Osteoblast (primary cell): ENCODE results near the gene PTCD2. TPM values are rescaled to one million over a fixed set of nuclear protein-coding genes. Genes with fewer than 3 reads are reported as not detected.

ENCODE experiments used
- DNase-seq: peaks from one replicate; pipeline ENCODE4 v3.0.0; 2011; ENCODE audit warnings: low spot score, mixed read lengths; ENCODE audit not compliant: insufficient read length; ENCODE audit errors: missing footprints
- H2AFZ ChIP-seq: 2 replicates; pipeline ENCODE4 v1.6.0; 2011; ENCODE audit warnings: mild to moderate bottlenecking, low read length
- H3K27ac ChIP-seq: 2 replicates; pipeline ENCODE4 v1.5.1; 2011; ENCODE audit warnings: mild to moderate bottlenecking, low read depth, low read length, moderate library complexity
- H3K27me3 ChIP-seq: 2 replicates; pipeline ENCODE4 v1.6.0; 2012; ENCODE audit warnings: mild to moderate bottlenecking, control low read depth, inconsistent platforms, low read length, moderate library complexity; ENCODE audit not compliant: insufficient read depth
- H3K36me3 ChIP-seq: 2 replicates; pipeline ENCODE4 v1.5.1; 2011; ENCODE audit warnings: mild to moderate bottlenecking, low read length, control low read depth, moderate library complexity; ENCODE audit not compliant: insufficient read depth
- H3K4me1 ChIP-seq: 2 replicates; pipeline ENCODE4 v1.5.1; 2011; ENCODE audit warnings: mild to moderate bottlenecking, low read length, control low read depth, moderate library complexity; ENCODE audit not compliant: insufficient read depth
- H3K4me2 ChIP-seq: 2 replicates; pipeline ENCODE4 v1.6.0; 2011; ENCODE audit warnings: mild to moderate bottlenecking, low read length; ENCODE audit not compliant: insufficient read depth
- H3K4me3 ChIP-seq: fragments of 200-600 bp; sonication (generic); 3 replicates; pipeline ENCODE4 v1.5.1; 2012; ENCODE audit warnings: mild to moderate bottlenecking, low read length, inconsistent platforms; ENCODE audit not compliant: insufficient read depth
- H3K79me2 ChIP-seq: 2 replicates; pipeline ENCODE4 v1.6.0; 2012; ENCODE audit warnings: mild to moderate bottlenecking, low read length, control low read depth, inconsistent platforms; ENCODE audit not compliant: insufficient read depth
- H3K9me3 ChIP-seq: 2 replicates; pipeline ENCODE4 v1.5.1; 2011; ENCODE audit warnings: low read depth, low read length, control low read depth
- H4K20me1 ChIP-seq: 2 replicates; pipeline ENCODE4 v1.6.0; 2012; ENCODE audit warnings: mild to moderate bottlenecking, low read length, control low read depth; ENCODE audit not compliant: insufficient read depth
- total RNA-seq: library from RNA; depleted of rRNA; stranded (reverse); fragments of >200 nt; gene quantifications from 2 replicates; pipeline ENCODE4 v1.2.3, GENCODE V29; 2012
- TF ChIP-seq, protein P1 (sequence below): IDR thresholded peaks from 2 replicates; pipeline ENCODE4 v1.5.1; 2011; ENCODE audit warnings: mild to moderate bottlenecking, low read depth, low read length, moderate library complexity; ENCODE audit errors: extremely low read depth

PTCD2 gene
- total RNA-seq, 1 donor: 8.3 TPM

DNA sequence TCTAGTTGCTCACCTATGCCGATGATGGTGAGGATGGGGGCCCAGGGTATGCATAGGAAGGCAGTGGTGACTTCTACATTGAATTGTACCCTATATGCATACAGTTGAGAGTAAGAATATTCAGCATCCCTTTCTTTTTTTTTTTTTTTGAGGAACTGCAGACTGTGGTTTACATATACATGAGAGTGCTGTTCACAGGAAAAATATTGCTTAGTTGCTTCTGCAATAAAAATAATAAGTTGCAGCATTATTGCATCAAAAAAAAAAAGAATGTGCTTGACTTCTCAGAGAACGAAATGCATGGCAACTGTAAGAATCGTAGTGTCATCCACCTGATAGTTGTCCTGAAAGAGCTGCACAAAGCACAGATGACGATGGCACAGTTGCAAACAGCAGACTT is 52.8 kb downstream of the PTCD2 start:
- Histone ChIP-seq H3K4me2 (no peak overlapping the region), H3K4me1 (peaks cover 3% of the 10 kb centered on the region), H2AFZ (no peak overlapping the region), H3K9me3 (no peaks in the 10 kb centered on the region), H3K4me3 (no peak overlapping the region), H3K27ac (no peak overlapping the region), H4K20me1 (no peaks in the 10 kb centered on the region), H3K27me3 (no peaks in the 10 kb centered on the region), H3K79me2 (no peaks in the 10 kb centered on the region), H3K36me3 (no peaks in the 10 kb centered on the region)
- DNase-seq: no peak
- TF ChIP-seq, protein P1, sequence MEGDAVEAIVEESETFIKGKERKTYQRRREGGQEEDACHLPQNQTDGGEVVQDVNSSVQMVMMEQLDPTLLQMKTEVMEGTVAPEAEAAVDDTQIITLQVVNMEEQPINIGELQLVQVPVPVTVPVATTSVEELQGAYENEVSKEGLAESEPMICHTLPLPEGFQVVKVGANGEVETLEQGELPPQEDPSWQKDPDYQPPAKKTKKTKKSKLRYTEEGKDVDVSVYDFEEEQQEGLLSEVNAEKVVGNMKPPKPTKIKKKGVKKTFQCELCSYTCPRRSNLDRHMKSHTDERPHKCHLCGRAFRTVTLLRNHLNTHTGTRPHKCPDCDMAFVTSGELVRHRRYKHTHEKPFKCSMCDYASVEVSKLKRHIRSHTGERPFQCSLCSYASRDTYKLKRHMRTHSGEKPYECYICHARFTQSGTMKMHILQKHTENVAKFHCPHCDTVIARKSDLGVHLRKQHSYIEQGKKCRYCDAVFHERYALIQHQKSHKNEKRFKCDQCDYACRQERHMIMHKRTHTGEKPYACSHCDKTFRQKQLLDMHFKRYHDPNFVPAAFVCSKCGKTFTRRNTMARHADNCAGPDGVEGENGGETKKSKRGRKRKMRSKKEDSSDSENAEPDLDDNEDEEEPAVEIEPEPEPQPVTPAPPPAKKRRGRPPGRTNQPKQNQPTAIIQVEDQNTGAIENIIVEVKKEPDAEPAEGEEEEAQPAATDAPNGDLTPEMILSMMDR: no peak

DNA sequence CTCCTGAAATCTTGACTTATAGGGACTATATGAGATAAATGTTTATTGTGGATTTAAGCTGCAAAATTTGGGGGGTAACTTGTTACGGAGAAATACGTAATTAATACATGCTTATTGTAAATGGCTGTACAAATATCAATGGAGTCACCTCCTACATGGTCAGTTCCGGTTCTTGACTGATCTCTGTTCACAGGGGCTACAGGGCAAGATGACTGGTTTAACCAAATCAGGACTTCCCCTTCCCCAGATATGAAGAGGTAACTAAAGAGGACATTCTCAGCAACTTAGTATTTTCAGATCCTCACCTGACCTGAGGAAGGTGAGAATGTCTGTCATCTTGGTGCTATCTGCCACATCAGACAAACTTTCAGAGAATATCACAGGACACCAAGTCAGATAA is 54.7 kb downstream of the PTCD2 start:
- Histone ChIP-seq H3K27ac (no peak overlapping the region), H3K4me1 (peaks cover 21% of the 10 kb centered on the region), H3K4me2 (no peak overlapping the region), H3K36me3 (no peaks in the 10 kb centered on the region), H2AFZ (no peak overlapping the region), H4K20me1 (no peaks in the 10 kb centered on the region), H3K9me3 (no peaks in the 10 kb centered on the region), H3K79me2 (no peaks in the 10 kb centered on the region), H3K4me3 (no peak overlapping the region), H3K27me3 (no peaks in the 10 kb centered on the region)
- TF ChIP-seq, protein P1: no peak
- no peak for DNase-seq

DNA sequence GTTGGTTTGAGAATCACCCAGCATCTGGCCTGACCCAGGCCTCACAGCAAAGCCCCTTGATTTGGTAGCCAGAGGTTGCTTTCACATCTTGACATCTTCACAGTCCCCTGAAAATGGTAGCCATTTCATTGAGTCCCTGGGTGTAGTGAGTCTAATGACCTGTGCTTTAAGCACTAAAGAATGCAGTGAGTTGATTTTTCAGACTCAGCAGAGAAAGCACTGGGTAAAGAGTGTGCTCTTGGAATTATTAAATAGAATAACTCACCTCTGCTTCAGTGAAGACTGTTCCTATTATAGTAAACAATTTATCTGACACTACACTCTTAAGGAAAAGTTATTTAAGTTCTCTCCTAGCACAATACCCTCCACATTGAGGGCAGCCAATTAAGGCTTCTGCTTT is 56.2 kb downstream of the PTCD2 start:
- TF ChIP-seq, protein P1: no peak
- Histone ChIP-seq H3K79me2 (no peaks in the 10 kb centered on the region), H3K36me3 (no peaks in the 10 kb centered on the region), H3K4me1 (peaks cover 31% of the 10 kb centered on the region), H3K27me3 (no peaks in the 10 kb centered on the region), H3K9me3 (no peaks in the 10 kb centered on the region), H3K27ac (no peak overlapping the region), H2AFZ (no peak overlapping the region), H4K20me1 (no peaks in the 10 kb centered on the region), H3K4me3 (no peak overlapping the region), H3K4me2 (no peak overlapping the region)
- no peak for DNase-seq

DNA sequence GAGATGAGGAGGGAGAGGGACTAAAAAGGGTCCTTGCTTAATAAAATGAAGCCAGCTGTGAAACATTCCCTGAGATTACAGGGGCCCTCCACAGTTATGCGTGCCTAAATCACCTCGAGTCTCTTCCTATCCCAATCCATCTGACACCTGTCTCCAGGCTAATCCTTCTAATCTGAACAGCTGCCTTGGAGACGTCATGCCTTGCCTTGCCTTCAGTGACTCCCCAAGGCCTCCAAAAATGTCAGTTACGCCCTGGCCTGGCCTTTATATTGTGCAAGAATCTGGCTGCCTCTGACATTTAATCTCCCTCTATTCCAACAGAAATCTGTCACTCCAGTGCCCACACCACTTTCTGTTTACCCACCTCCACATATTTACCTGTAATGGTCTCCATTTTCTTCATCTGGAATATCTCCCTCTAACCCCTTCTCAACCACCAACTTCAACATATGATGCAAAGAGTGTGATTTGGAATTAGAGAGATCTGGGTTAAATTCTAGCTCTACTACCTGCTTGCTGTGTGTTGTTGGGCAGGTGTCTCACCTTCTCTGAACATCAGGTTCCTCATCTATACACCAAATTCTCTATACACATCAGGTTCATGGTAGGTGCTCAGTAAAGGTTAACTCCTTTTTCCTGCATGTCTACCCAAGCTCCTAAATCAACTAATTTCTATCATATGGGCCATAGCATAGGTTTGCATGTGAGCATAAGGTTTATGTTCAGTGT is 57.9 kb downstream of the PTCD2 start:
- Histone ChIP-seq H3K9me3 (no peaks in the 10 kb centered on the region), H3K36me3 (no peaks in the 10 kb centered on the region), H3K4me3 (peak overlapping the region; percentile 11), H3K4me2 (peak overlapping the region; percentile 48), H2AFZ (no peak overlapping the region), H3K4me1 (peaks cover 33% of the 10 kb centered on the region), H3K79me2 (no peaks in the 10 kb centered on the region), H3K27ac (peak overlapping the region; percentile 53), H3K27me3 (no peaks in the 10 kb centered on the region), H4K20me1 (no peaks in the 10 kb centered on the region)
- TF ChIP-seq, protein P1: no peak
- peak; percentile 67 for DNase-seq
